AG04449 (cell line): Measurements from ENCODE around the gene SPINT2.

Experiments
- CTCF ChIA-PET: fragments of 350-600 bp; formaldehyde crosslinking; extraction: SDS; loops from one replicate; lab custom pipeline; 2021; ENCODE audit warnings: antibody characterized with exemption; lab: Yijun Ruan, JAX
- POLR2A ChIA-PET: fragments of 400-600, 350-600 bp; formaldehyde crosslinking; extraction: SDS; loops from one replicate; lab custom pipeline; 2020; ENCODE audit warnings: antibody characterized with exemption, inconsistent platforms; lab: Yijun Ruan, JAX
- DNase-seq: peaks from one replicate; pipeline ENCODE4 v3.0.0-alpha.2; 2010; ENCODE audit warnings: low read depth, low spot score
- H3K4me3 ChIP-seq: 2 replicates; pipeline ENCODE4 v1.5.1; 2011; ENCODE audit warnings: low read depth, mild to moderate bottlenecking, control low read depth, low read length
- CTCF ChIP-seq: IDR thresholded peaks from one replicate; pipeline ENCODE4 v1.5.1; 2011; ENCODE audit warnings: mild to moderate bottlenecking, moderate library complexity, low read length, control low read depth, inconsistent platforms; ENCODE audit not compliant: insufficient read depth; ENCODE audit errors: missing control alignments

Gene SPINT2

GRCh38 chr19:38285567-38285966 is 21.2 kb downstream of the SPINT2 start:
- CTCF ChIA-PET: interaction anchor here (1.1 to 1.4 kb wide), 4 partner anchors 9 to 118 kb away, joined by 3 to 7 read pairs (median 3); partner anchors contain the start of genes FAM98C and PSMD8
- no peak overlapping the region for H3K4me3 ChIP-seq
- POLR2A ChIA-PET: no interaction called here
- peak; percentile 19 for DNase-seq
- TF ChIP-seq CTCF: no peak

DNA sequence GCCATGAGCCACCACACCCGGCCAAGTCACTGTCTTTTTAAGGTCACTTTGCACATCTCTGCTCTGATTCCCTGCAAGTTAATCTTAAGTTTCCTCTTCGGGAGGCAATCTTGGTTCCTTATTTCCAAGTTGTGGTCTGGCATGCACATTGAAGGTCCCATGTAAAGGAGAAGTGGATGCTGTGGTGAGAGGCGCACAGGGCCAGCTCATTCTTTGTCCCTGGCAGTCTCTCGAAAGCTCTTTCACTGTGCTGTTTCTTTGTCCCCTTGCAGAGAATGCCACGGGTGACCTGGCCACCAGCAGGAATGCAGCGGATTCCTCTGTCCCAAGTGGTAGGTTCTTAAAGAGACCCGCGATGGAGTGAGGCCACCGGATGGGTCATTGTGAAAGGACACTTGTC is 23.2 kb downstream of the SPINT2 start:
- ChIA-PET CTCF (interaction anchor here (1.5 kb wide), 1 partner anchor 43 kb away, joined by 3 read pairs; no protein-coding TSS in a partner anchor), POLR2A (no interaction called here)
- DNase-seq: no peak
- TF ChIP-seq CTCF: no peak
- no peak overlapping the region for H3K4me3 ChIP-seq

DNA sequence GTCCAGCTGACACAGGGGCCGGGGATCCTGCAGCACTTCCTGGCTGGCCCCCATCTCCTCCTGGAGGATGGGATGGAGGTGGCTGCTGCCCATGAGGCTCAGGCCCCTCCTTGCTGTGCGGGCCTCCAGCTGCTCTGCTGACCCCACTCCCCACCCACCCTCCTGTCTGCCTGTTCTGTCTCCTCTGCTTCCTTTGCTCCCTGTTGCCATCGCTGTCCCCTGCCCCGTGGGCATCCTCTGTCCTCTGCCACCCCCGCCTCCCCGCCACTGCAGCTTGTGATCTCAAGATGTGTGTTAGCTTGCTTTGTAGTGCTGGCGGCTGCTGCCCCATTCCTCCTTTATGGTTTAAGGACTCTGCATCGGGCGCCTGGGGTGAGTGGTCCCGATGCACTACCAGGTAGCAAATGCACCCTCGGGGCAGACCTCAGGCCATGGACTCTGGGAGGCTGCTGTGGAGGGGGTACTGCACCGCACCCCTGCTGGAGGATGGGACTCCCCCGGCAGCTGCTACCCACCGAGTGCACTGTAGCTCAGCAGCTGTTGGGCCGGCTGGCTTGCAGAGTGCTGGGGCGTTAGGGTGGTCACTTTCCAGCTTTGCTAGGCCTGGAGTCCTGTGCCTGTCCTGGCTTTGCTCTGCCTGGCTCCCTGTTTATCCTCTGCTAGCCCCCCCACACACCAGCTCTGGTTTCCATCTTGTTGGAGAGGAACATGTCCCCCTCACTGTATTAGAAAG is 23.9 kb downstream of the SPINT2 start:
- no peak overlapping the region for H3K4me3 ChIP-seq
- ChIA-PET POLR2A (no interaction called here), CTCF (interaction anchor here (1.5 kb wide), 1 partner anchor 44 kb away, joined by 3 read pairs; no protein-coding TSS in a partner anchor)
- DNase-seq: no peak
- TF ChIP-seq CTCF: no peak

GRCh38 chr19:38289955-38290354 is 25.6 kb downstream of the SPINT2 start:
- DNase-seq: no peak
- H3K4me3 ChIP-seq: no peak overlapping the region
- TF ChIP-seq CTCF: no peak
- ChIA-PET POLR2A (no interaction called here), CTCF (interaction anchor here (1.1 to 1.3 kb wide), 3 partner anchors 26 to 47 kb away, joined by 3 read pairs; partner anchors contain the start of gene SPINT2)

- ChIA-PET CTCF (interaction anchor here (1.1 to 1.3 kb wide), 3 partner anchors 27 to 48 kb away, joined by 3 read pairs; partner anchors contain the start of gene SPINT2), POLR2A (no interaction called here)
- peak; percentile 71 for DNase-seq
- H3K4me3 ChIP-seq: no peak overlapping the region
- TF ChIP-seq CTCF: no peak
Measured at GRCh38 chr19:38290631-38291147, 26.3 kb downstream of the SPINT2 start.

DNA sequence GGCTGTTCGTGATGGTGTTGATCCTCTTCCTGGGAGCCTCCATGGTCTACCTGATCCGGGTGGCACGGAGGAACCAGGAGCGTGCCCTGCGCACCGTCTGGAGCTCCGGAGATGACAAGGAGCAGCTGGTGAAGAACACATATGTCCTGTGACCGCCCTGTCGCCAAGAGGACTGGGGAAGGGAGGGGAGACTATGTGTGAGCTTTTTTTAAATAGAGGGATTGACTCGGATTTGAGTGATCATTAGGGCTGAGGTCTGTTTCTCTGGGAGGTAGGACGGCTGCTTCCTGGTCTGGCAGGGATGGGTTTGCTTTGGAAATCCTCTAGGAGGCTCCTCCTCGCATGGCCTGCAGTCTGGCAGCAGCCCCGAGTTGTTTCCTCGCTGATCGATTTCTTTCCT is 27.5 kb downstream of the SPINT2 start:
- DNase-seq: no peak
- no peak overlapping the region for H3K4me3 ChIP-seq
- ChIA-PET POLR2A (no interaction called here), CTCF (no interaction called here)
- TF ChIP-seq CTCF: no peak
